HL-60 (cell line): Measurements from ENCODE around the gene CTBP2.

Experiments used
- DNase-seq, 2 experiments: peaks; one replicate each; pipeline ENCODE4 v3.0.0-alpha.2; 2010 to 2020; ENCODE audit warnings: low read depth in 1 of 2, low spot score in 1 of 2
- H3K27ac ChIP-seq: fragments of 250-450 bp; sonication (Bioruptor Pico); replicated peaks from 2 replicates; pipeline ENCODE4 v1.5.1; 2020; ENCODE audit warnings: mild to moderate bottlenecking, moderate library complexity
- H3K27me3 ChIP-seq: fragments of 250-450 bp; sonication (Bioruptor Pico); 2 replicates; pipeline ENCODE4 v1.5.1; 2021; ENCODE audit warnings: mild to moderate bottlenecking, moderate library complexity; ENCODE audit not compliant: insufficient read depth, poor library complexity, severe bottlenecking
- H3K4me3 ChIP-seq: replicated peaks from 2 replicates; pipeline ENCODE4 v1.5.1; 2011; ENCODE audit warnings: mild to moderate bottlenecking, control low read depth, low read length; ENCODE audit not compliant: insufficient read depth
- CTCF ChIP-seq: IDR thresholded peaks from one replicate; pipeline ENCODE4 v1.5.1; 2011; ENCODE audit warnings: low read length, control low read depth, inconsistent platforms; ENCODE audit not compliant: insufficient read depth
- GABPA ChIP-seq: IDR thresholded peaks from 2 replicates; pipeline ENCODE4 v1.6.1; 2012; ENCODE audit warnings: low read depth
- POLR2AphosphoS5 ChIP-seq: IDR thresholded peaks from 2 replicates; pipeline ENCODE4 v1.6.1; 2012; ENCODE audit warnings: low read depth
- SPI1 ChIP-seq: IDR thresholded peaks from 2 replicates; pipeline ENCODE4 v1.6.1; 2012; ENCODE audit warnings: low read depth, mild to moderate bottlenecking, borderline replicate concordance
- TF ChIP-seq, protein P1 (sequence below): IDR thresholded peaks from 2 replicates; pipeline ENCODE4 v1.6.1; 2012; ENCODE audit warnings: low read depth; ENCODE audit not compliant: insufficient replicate concordance

CTBP2 gene

DNA sequence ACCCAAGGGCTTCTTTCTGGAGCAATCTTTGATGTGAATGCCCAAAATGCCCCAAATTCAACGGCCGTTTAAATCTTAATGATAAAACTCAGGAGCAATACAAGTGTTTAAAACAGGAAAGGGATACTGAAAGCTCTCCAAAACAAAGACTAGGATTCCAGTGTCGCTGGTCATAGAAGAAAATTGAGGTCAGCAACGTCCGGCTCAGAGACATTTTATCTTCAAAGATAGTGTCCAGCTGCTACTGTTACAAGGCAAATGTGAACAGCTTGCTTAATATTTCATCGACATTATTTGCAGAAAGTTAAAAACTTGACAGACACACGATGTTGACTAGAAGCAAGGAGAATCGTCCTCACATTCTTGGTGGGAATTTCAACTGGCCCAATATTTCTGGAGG is 15.4 kb upstream of the CTBP2 start:
- Histone ChIP-seq H3K27me3 (peaks cover 7% of the 10 kb centered on the region), H3K27ac (no peak overlapping the region), H3K4me3 (no peak overlapping the region)
- DNase-seq, result no peak
- TF ChIP-seq, protein P1, sequence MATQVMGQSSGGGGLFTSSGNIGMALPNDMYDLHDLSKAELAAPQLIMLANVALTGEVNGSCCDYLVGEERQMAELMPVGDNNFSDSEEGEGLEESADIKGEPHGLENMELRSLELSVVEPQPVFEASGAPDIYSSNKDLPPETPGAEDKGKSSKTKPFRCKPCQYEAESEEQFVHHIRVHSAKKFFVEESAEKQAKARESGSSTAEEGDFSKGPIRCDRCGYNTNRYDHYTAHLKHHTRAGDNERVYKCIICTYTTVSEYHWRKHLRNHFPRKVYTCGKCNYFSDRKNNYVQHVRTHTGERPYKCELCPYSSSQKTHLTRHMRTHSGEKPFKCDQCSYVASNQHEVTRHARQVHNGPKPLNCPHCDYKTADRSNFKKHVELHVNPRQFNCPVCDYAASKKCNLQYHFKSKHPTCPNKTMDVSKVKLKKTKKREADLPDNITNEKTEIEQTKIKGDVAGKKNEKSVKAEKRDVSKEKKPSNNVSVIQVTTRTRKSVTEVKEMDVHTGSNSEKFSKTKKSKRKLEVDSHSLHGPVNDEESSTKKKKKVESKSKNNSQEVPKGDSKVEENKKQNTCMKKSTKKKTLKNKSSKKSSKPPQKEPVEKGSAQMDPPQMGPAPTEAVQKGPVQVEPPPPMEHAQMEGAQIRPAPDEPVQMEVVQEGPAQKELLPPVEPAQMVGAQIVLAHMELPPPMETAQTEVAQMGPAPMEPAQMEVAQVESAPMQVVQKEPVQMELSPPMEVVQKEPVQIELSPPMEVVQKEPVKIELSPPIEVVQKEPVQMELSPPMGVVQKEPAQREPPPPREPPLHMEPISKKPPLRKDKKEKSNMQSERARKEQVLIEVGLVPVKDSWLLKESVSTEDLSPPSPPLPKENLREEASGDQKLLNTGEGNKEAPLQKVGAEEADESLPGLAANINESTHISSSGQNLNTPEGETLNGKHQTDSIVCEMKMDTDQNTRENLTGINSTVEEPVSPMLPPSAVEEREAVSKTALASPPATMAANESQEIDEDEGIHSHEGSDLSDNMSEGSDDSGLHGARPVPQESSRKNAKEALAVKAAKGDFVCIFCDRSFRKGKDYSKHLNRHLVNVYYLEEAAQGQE, result no peak
- TF ChIP-seq SPI1 (no peak), GABPA (no peak), POLR2AphosphoS5 (no peak), CTCF (no peak)

DNA sequence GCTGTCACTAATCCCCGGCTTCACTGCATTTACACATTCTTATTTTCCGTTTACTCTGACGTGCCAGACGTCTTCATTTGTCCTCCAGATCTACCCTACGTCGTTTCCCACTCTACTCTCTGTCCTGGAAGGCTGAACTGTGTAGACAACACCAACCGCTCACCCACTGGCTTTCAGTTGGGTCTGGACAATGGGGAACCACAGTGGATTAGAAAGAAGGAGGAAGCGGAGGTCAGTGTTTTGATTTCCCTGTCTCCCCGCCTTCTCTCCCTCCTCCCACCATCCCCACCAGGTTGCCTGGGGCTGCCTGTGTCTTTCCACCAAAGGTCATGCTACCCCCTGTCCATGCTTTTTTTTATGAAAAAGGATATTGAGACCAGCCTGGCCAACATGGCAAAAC is 14.0 kb upstream of the CTBP2 start:
- no peak for DNase-seq
- TF ChIP-seq POLR2AphosphoS5 (no peak), CTCF (no peak), SPI1 (no peak), GABPA (no peak)
- TF ChIP-seq, protein P1, result no peak
- no peak overlapping the region for H3K27ac ChIP-seq

DNA sequence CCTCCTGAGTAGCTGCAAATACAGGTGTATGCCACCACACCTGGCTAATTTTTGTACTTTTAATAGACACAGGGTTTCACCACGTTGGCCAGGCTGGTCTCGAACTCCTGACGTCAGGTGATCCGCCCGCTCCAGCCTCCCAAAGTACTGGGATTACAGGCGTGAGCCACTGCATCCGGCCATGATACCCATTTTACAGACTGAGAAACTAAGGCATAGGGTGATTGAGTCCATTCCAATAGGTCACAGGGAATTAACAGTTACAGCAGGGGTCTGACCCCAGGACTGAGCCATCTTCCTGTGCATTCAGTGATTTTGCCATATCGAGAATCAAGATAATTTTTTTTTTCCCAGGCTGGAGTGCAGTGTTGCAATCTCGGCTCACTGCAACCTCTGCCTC is 12.3 kb upstream of the CTBP2 start:
- DNase-seq, result no peak
- Histone ChIP-seq H3K27ac (no peak overlapping the region), H3K4me3 (no peak overlapping the region), H3K27me3 (peaks cover 7% of the 10 kb centered on the region)
- TF ChIP-seq CTCF (no peak), GABPA (no peak), POLR2AphosphoS5 (no peak), SPI1 (no peak)
- TF ChIP-seq, protein P1, result no peak

More for the DNA sequence above, 14.0 kb upstream of the CTBP2 start:
- peaks cover 7% of the 10 kb centered on the region for H3K27me3 ChIP-seq
- no peak overlapping the region for H3K4me3 ChIP-seq
